MCF 10A (cell line): Measurements from ENCODE around the gene MEIS3. TPM values are rescaled to one million over a fixed set of nuclear protein-coding genes. Genes with fewer than 3 reads are reported as not detected.

Experiments
- BruUV-seq: library from RNA; stranded (reverse); fragments of 400-500 nt; replicated peaks from 2 replicates; lab custom pipeline; 2021; lab: Mats Ljungman, UMichigan
- CTCF ChIA-PET: fragments of 300-600 bp; sonication (Branson Sonifier 250); formaldehyde crosslinking; extraction: SDS; loops from one replicate; lab custom pipeline; 2021; ENCODE audit warnings: antibody characterized with exemption, inconsistent platforms; lab: Yijun Ruan, JAX
- POLR2A ChIA-PET: fragments of 300-600, 350-650 bp; sonication (Branson Sonifier 250); formaldehyde crosslinking; extraction: SDS; loops from one replicate; lab custom pipeline; 2020; ENCODE audit warnings: antibody characterized with exemption, inconsistent platforms; lab: Yijun Ruan, JAX
- DNase-seq: peaks from one replicate; pipeline ENCODE4 v3.0.0-alpha.2; 2018; ENCODE audit not compliant: unreplicated experiment
- H3K27ac Mint-ChIP-seq: one replicate; pipeline ENCODE4 v1.8.0; 2022; ENCODE audit warnings: mild to moderate bottlenecking, low read depth, mixed read lengths; ENCODE audit not compliant: unreplicated experiment
- H3K27me3 Mint-ChIP-seq: one replicate; pipeline ENCODE4 v1.8.0; 2022; ENCODE audit warnings: mixed read lengths; ENCODE audit not compliant: insufficient read depth, unreplicated experiment
- H3K36me3 Mint-ChIP-seq: one replicate; pipeline ENCODE4 v1.8.0; 2022; ENCODE audit warnings: mild to moderate bottlenecking, moderate library complexity, mixed read lengths; ENCODE audit not compliant: insufficient read depth, unreplicated experiment
- H3K4me1 Mint-ChIP-seq: one replicate; pipeline ENCODE4 v1.8.0; 2022; ENCODE audit warnings: mixed read lengths; ENCODE audit not compliant: insufficient read depth, unreplicated experiment
- H3K4me3 Mint-ChIP-seq: one replicate; pipeline ENCODE4 v1.8.0; 2022; ENCODE audit warnings: mild to moderate bottlenecking, moderate library complexity, mixed read lengths; ENCODE audit not compliant: unreplicated experiment
- H3K9me3 Mint-ChIP-seq: one replicate; pipeline ENCODE4 v1.8.0; 2022; ENCODE audit warnings: mixed read lengths; ENCODE audit not compliant: unreplicated experiment
- CTCF ChIP-seq: fragments of 200-600 bp; IDR thresholded peaks from one replicate; pipeline ENCODE4 v1.8.0; 2022; ENCODE audit warnings: antibody characterized with exemption, mild to moderate bottlenecking; ENCODE audit not compliant: unreplicated experiment
- intact Hi-C: fragments of 100-400 bp; cut with micrococcal nuclease; formaldehyde crosslinking; loops from 2 replicates; pipeline ENCODE4 v1.14.1; 2022
- total RNA-seq: library from RNA; stranded (reverse); gene quantifications from 2 replicates; pipeline ENCODE4 v1.2.3, GENCODE V29; 2022

Gene MEIS3
- total RNA-seq, 1 experiment from 2014 or later: 6.6 TPM

- intact Hi-C loops: no loop called here
- POLR2A ChIA-PET: no interaction called here
- no peak overlapping the region for H3K4me3 Mint-ChIP-seq
Measured at GRCh38 chr19:47464675-47465419, 45.5 kb upstream of the MEIS3 start.

GRCh38 chr19:47461876-47462275 lies 42.5 kb upstream of the MEIS3 start:
- POLR2A ChIA-PET: interaction anchor here (0.7 kb wide), 1 partner anchor 216 kb away, joined by 4 read pairs; no protein-coding TSS in a partner anchor

More at GRCh38 chr19:47464675-47465419, 45.5 kb upstream of the MEIS3 start:
- no peaks in the 10 kb centered on the region for H3K9me3 Mint-ChIP-seq
- H3K27me3 Mint-ChIP-seq: peaks cover 40% of the 10 kb centered on the region
- CTCF ChIA-PET: interaction anchor here (0.6 to 1.0 kb wide), 3 partner anchors 19 to 242 kb away, joined by 3 read pairs; no protein-coding TSS in a partner anchor
- H3K4me1 Mint-ChIP-seq: no peaks in the 10 kb centered on the region
- DNase-seq: no peak
- H3K27ac Mint-ChIP-seq: no peak overlapping the region
- no peak for TF ChIP-seq CTCF
- no TSS peak for BruUV-seq
- no peaks in the 10 kb centered on the region for H3K36me3 Mint-ChIP-seq

GRCh38 chr19:47459477-47459876 lies 40.1 kb upstream of the MEIS3 start:
- no peaks in the 10 kb centered on the region for H3K4me1 Mint-ChIP-seq
- no peak for TF ChIP-seq CTCF
- no peak for DNase-seq
- intact Hi-C loops: no loop called here
- CTCF ChIA-PET: no interaction called here
- peaks cover 21% of the 10 kb centered on the region for H3K27me3 Mint-ChIP-seq
- BruUV-seq: no TSS peak
- H3K4me3 Mint-ChIP-seq: no peak overlapping the region
- H3K9me3 Mint-ChIP-seq: peaks cover 14% of the 10 kb centered on the region
- no peak overlapping the region for H3K27ac Mint-ChIP-seq
- no peaks in the 10 kb centered on the region for H3K36me3 Mint-ChIP-seq
- POLR2A ChIA-PET: interaction anchor here (0.6 kb wide), 2 partner anchors 264 to 320 kb away, joined by 3 to 4 read pairs; no protein-coding TSS in a partner anchor

More at GRCh38 chr19:47461876-47462275, 42.5 kb upstream of the MEIS3 start:
- Mint-ChIP-seq H3K36me3 (no peaks in the 10 kb centered on the region), H3K27me3 (peaks cover 18% of the 10 kb centered on the region), H3K9me3 (no peaks in the 10 kb centered on the region), H3K4me3 (no peak overlapping the region), H3K27ac (no peak overlapping the region), H3K4me1 (no peaks in the 10 kb centered on the region)
- CTCF ChIA-PET: interaction anchor here (0.8 kb wide), 1 partner anchor 401 kb away, joined by 3 read pairs; no protein-coding TSS in a partner anchor
- intact Hi-C loops: no loop called here
- BruUV-seq: no TSS peak
- TF ChIP-seq CTCF: no peak
- DNase-seq: no peak

GRCh38 chr19:47458672-47459071 lies 39.3 kb upstream of the MEIS3 start:
- no peak for DNase-seq
- ChIA-PET POLR2A (no interaction called here), CTCF (no interaction called here)
- peaks cover 14% of the 10 kb centered on the region for H3K9me3 Mint-ChIP-seq
- no peaks in the 10 kb centered on the region for H3K4me1 Mint-ChIP-seq
- H3K27ac Mint-ChIP-seq: no peak overlapping the region
- H3K27me3 Mint-ChIP-seq: peaks cover 17% of the 10 kb centered on the region
- no peak overlapping the region for H3K4me3 Mint-ChIP-seq
- no peak for TF ChIP-seq CTCF
- intact Hi-C loops: no loop called here
- BruUV-seq: no TSS peak
- H3K36me3 Mint-ChIP-seq: no peaks in the 10 kb centered on the region
